Breast epithelium (tissue), 3 donors: ENCODE measurements around the gene ANO8.

Source experiments
- CTCF ChIP-seq, 3 donors: fragments of 450-650 bp; IDR thresholded peaks; one replicate each; pipeline ENCODE4 v1.5.1; 2016 to 2017; ENCODE audit warnings: antibody characterized with exemption in 3 of 3, mild to moderate bottlenecking in 3 of 3, moderate library complexity in 3 of 3
- POLR2A ChIP-seq: fragments of 450-650 bp; IDR thresholded peaks from one replicate; pipeline ENCODE4 v1.6.1; 2016; ENCODE audit warnings: antibody characterized with exemption, mild to moderate bottlenecking, moderate library complexity

- TF ChIP-seq POLR2A (no peak), CTCF (IDR thresholded peaks at IDR 0.05) (no peak)
Observed at GRCh38 chr19:17331045-17331558, 3.6 kb downstream of the ANO8 start.
